ENCODE measurements around the gene GRIN3A.
"Not testable (repeated sequence)": the region's sequence is repeated elsewhere in the genome, so short reads cannot be mapped to it uniquely, and the experiment has no call there.

GRCh38 chr9:101724271-101724670 lies 14.2 kb downstream of the GRIN3A start:
- TF ChIP-seq CTCF, POLR2A (IDR thresholded peaks at IDR 0.05): not testable (repeated sequence)

All from esophagus squamous epithelium (tissue), 4 donors.